Ishikawa (cell line): ENCODE measurements around the gene IGF1R.

Experiments
- CEBPB ChIP-seq: IDR thresholded peaks from 2 replicates; pipeline ENCODE4 v1.6.1; 2012
- CREB1 ChIP-seq: IDR thresholded peaks from 2 replicates; pipeline ENCODE4 v1.6.1; 2012; ENCODE audit warnings: low read depth
- EGR1 ChIP-seq: IDR thresholded peaks from 2 replicates; pipeline ENCODE4 v1.6.1; 2012
- EP300 ChIP-seq: IDR thresholded peaks from 2 replicates; pipeline ENCODE4 v1.6.1; 2012; ENCODE audit warnings: borderline replicate concordance
- FOXM1 ChIP-seq: IDR thresholded peaks from 2 replicates; pipeline ENCODE4 v1.6.1; 2012; ENCODE audit warnings: low read depth, borderline replicate concordance
- MAX ChIP-seq: IDR thresholded peaks from 2 replicates; pipeline ENCODE4 v1.6.1; 2012
- NFIC ChIP-seq: IDR thresholded peaks from 2 replicates; pipeline ENCODE4 v1.6.1; 2012
- RAD21 ChIP-seq: IDR thresholded peaks from 2 replicates; pipeline ENCODE4 v1.6.1; 2012; ENCODE audit warnings: low read depth
- TAF1 ChIP-seq: IDR thresholded peaks from 2 replicates; pipeline ENCODE4 v1.6.1; 2012; ENCODE audit warnings: low read depth, mild to moderate bottlenecking
- TCF12 ChIP-seq: IDR thresholded peaks from 2 replicates; pipeline ENCODE4 v1.6.1; 2012; ENCODE audit warnings: low read depth
- TEAD4 ChIP-seq: IDR thresholded peaks from 2 replicates; pipeline ENCODE4 v1.6.1; 2012
- YY1 ChIP-seq: IDR thresholded peaks from 2 replicates; pipeline ENCODE4 v1.6.1; 2012; ENCODE audit warnings: low read depth
- ZBTB7A ChIP-seq: IDR thresholded peaks from 2 replicates; pipeline ENCODE4 v1.6.1; 2012; ENCODE audit warnings: low read depth
- TF ChIP-seq, protein P1 (sequence below): IDR thresholded peaks from 2 replicates; pipeline ENCODE4 v1.6.1; 2012
- TF ChIP-seq, protein P2 (sequence below): IDR thresholded peaks from 2 replicates; pipeline ENCODE4 v1.6.1; 2012; ENCODE audit warnings: low read depth, mild to moderate bottlenecking

IGF1R gene

DNA sequence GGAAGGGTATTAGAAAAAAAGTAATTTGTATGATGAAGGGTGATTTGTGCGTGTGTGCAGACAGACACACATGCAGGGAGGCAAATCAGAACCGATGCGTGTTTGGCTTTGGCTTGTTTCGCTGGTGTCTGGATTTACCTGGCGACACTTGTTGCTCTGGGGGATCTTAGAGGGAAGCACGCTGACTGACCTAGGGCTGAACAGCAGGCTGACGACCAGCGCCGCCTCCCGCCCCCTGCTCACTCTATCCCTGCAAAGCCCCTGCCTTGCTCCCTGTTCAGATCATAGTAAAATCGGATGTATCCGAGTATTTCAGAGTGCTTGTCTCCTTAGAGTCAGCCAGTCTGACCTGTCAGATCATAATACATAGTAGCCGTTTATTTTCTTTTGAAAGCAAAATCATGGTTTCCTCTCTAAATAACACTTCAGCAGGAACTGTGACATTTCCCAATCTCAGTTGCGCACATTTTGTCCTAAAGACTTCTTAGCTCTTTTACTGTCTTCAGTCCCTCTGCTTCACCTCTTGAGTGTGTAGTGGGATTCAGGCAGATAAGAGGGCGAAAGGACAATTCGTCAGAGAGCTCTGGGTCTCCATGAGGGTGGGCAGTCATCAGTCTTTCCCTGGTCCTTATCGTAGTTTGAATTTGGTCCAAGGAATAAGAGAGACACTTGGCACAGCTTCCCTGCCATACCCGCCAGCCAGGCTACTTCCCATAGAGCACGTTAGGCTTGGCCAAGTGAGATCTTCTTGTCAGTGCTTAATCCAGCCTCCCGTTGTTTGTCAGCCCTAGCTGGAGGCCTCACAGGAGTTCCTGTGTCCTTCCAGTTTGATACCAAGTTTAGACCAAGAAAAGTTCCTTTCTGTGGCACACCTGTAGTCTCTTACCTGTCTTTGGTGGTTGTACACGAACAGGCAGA lies 261.9 kb downstream of the IGF1R start:
- TF ChIP-seq RAD21 (no peak), CREB1 (no peak), MAX (no peak), NFIC (no peak)
- TF ChIP-seq, protein P1, sequence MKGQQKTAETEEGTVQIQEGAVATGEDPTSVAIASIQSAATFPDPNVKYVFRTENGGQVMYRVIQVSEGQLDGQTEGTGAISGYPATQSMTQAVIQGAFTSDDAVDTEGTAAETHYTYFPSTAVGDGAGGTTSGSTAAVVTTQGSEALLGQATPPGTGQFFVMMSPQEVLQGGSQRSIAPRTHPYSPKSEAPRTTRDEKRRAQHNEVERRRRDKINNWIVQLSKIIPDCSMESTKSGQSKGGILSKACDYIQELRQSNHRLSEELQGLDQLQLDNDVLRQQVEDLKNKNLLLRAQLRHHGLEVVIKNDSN: no peak
- TF ChIP-seq, protein P2, sequence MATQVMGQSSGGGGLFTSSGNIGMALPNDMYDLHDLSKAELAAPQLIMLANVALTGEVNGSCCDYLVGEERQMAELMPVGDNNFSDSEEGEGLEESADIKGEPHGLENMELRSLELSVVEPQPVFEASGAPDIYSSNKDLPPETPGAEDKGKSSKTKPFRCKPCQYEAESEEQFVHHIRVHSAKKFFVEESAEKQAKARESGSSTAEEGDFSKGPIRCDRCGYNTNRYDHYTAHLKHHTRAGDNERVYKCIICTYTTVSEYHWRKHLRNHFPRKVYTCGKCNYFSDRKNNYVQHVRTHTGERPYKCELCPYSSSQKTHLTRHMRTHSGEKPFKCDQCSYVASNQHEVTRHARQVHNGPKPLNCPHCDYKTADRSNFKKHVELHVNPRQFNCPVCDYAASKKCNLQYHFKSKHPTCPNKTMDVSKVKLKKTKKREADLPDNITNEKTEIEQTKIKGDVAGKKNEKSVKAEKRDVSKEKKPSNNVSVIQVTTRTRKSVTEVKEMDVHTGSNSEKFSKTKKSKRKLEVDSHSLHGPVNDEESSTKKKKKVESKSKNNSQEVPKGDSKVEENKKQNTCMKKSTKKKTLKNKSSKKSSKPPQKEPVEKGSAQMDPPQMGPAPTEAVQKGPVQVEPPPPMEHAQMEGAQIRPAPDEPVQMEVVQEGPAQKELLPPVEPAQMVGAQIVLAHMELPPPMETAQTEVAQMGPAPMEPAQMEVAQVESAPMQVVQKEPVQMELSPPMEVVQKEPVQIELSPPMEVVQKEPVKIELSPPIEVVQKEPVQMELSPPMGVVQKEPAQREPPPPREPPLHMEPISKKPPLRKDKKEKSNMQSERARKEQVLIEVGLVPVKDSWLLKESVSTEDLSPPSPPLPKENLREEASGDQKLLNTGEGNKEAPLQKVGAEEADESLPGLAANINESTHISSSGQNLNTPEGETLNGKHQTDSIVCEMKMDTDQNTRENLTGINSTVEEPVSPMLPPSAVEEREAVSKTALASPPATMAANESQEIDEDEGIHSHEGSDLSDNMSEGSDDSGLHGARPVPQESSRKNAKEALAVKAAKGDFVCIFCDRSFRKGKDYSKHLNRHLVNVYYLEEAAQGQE: no peak

GRCh38 chr15:98914626-98915025 lies 266.3 kb downstream of the IGF1R start:
- no peak for TF ChIP-seq YY1
- no peak for TF ChIP-seq TEAD4
- TF ChIP-seq, protein P2: no peak
- TF ChIP-seq EP300: no peak
- TF ChIP-seq EGR1: no peak
- TF ChIP-seq ZBTB7A: no peak
- no peak for TF ChIP-seq NFIC

- TF ChIP-seq, protein P2: no peak
- TF ChIP-seq, protein P1: no peak
- TF ChIP-seq FOXM1: no peak
- TF ChIP-seq TAF1: no peak
- TF ChIP-seq CEBPB: no peak
- TF ChIP-seq RAD21: no peak
- no peak for TF ChIP-seq MAX
- no peak for TF ChIP-seq ZBTB7A
- no peak for TF ChIP-seq CREB1
- no peak for TF ChIP-seq NFIC
- TF ChIP-seq YY1: no peak
- no peak for TF ChIP-seq TCF12
- TF ChIP-seq EP300: no peak
- no peak for TF ChIP-seq TEAD4
- TF ChIP-seq EGR1: no peak
Observed at GRCh38 chr15:98916826-98917225, 268.5 kb downstream of the IGF1R start.

GRCh38 chr15:98917417-98917816 lies 269.1 kb downstream of the IGF1R start:
- TF ChIP-seq RAD21: no peak
- TF ChIP-seq TCF12: no peak
- no peak for TF ChIP-seq NFIC
- TF ChIP-seq, protein P2: no peak
- no peak for TF ChIP-seq ZBTB7A
- no peak for TF ChIP-seq TEAD4
- TF ChIP-seq EGR1: no peak
- TF ChIP-seq CEBPB: no peak
- no peak for TF ChIP-seq FOXM1
- TF ChIP-seq YY1: no peak
- no peak for TF ChIP-seq CREB1
- TF ChIP-seq MAX: no peak
- TF ChIP-seq, protein P1: no peak
